ENCODE results near the gene SLC45A1.

The SLC45A1 gene

GRCh38 chr1:8293641-8294169, 24.2 kb upstream of the SLC45A1 start:
- Histone ChIP-seq H3K4me3 (ENCODE audit: low read length) (no peak overlapping the region), H3K4me1 (ENCODE audit: control insufficient read depth, insufficient read depth, low read length) (no peaks in the 10 kb centered on the region), H3K36me3 (ENCODE audit: control insufficient read depth, insufficient read depth, low read length) (no peaks in the 10 kb centered on the region), H3K27me3 (ENCODE audit: control insufficient read depth, insufficient read depth, low read length) (no peaks in the 10 kb centered on the region), H3K9ac (ENCODE audit: low read length) (no peak overlapping the region), H3K27ac (ENCODE audit: low read depth, low read length) (no peak overlapping the region)

GRCh38 chr1:8294170-8294697, 23.7 kb upstream of the SLC45A1 start:
- Histone ChIP-seq H3K4me3 (ENCODE audit: low read length) (no peak overlapping the region), H3K4me1 (ENCODE audit: control insufficient read depth, insufficient read depth, low read length) (no peaks in the 10 kb centered on the region), H3K36me3 (ENCODE audit: control insufficient read depth, insufficient read depth, low read length) (no peaks in the 10 kb centered on the region), H3K9ac (ENCODE audit: low read length) (no peak overlapping the region), H3K27ac (ENCODE audit: low read depth, low read length) (no peak overlapping the region), H3K27me3 (ENCODE audit: control insufficient read depth, insufficient read depth, low read length) (no peaks in the 10 kb centered on the region)

GRCh38 chr1:8297245-8297644, 20.7 kb upstream of the SLC45A1 start:
- Histone ChIP-seq H3K4me1 (ENCODE audit: control insufficient read depth, insufficient read depth, low read length) (no peaks in the 10 kb centered on the region), H3K4me3 (ENCODE audit: low read length) (no peak overlapping the region), H3K27ac (ENCODE audit: low read depth, low read length) (no peak overlapping the region), H3K9ac (ENCODE audit: low read length) (no peak overlapping the region), H3K27me3 (ENCODE audit: control insufficient read depth, insufficient read depth, low read length) (no peaks in the 10 kb centered on the region), H3K36me3 (ENCODE audit: control insufficient read depth, insufficient read depth, low read length) (no peaks in the 10 kb centered on the region)

GRCh38 chr1:8299963-8300362, 18.0 kb upstream of the SLC45A1 start:
- no peak overlapping the region for H3K27ac ChIP-seq (ENCODE audit: low read depth, low read length)
- H3K4me1 ChIP-seq (ENCODE audit: control insufficient read depth, insufficient read depth, low read length), result no peaks in the 10 kb centered on the region
- no peaks in the 10 kb centered on the region for H3K27me3 ChIP-seq (ENCODE audit: control insufficient read depth, insufficient read depth, low read length)
- H3K9ac ChIP-seq (ENCODE audit: low read length), result no peak overlapping the region
- no peaks in the 10 kb centered on the region for H3K36me3 ChIP-seq (ENCODE audit: control insufficient read depth, insufficient read depth, low read length)
- H3K4me3 ChIP-seq (ENCODE audit: low read length), result no peak overlapping the region

GRCh38 chr1:8302081-8302956, 15.6 kb upstream of the SLC45A1 start:
- no peaks in the 10 kb centered on the region for H3K27me3 ChIP-seq (ENCODE audit: control insufficient read depth, insufficient read depth, low read length)
- H3K4me1 ChIP-seq (ENCODE audit: control insufficient read depth, insufficient read depth, low read length), result no peaks in the 10 kb centered on the region
- H3K27ac ChIP-seq (ENCODE audit: low read depth, low read length), result no peak overlapping the region
- no peaks in the 10 kb centered on the region for H3K36me3 ChIP-seq (ENCODE audit: control insufficient read depth, insufficient read depth, low read length)
- H3K9ac ChIP-seq (ENCODE audit: low read length), result no peak overlapping the region
- H3K4me3 ChIP-seq (ENCODE audit: low read length), result no peak overlapping the region

GRCh38 chr1:8303141-8303540, 14.8 kb upstream of the SLC45A1 start:
- no peaks in the 10 kb centered on the region for H3K27me3 ChIP-seq (ENCODE audit: control insufficient read depth, insufficient read depth, low read length)
- no peaks in the 10 kb centered on the region for H3K4me1 ChIP-seq (ENCODE audit: control insufficient read depth, insufficient read depth, low read length)
- no peak overlapping the region for H3K9ac ChIP-seq (ENCODE audit: low read length)
- H3K27ac ChIP-seq (ENCODE audit: low read depth, low read length), result no peak overlapping the region
- no peak overlapping the region for H3K4me3 ChIP-seq (ENCODE audit: low read length)
- no peaks in the 10 kb centered on the region for H3K36me3 ChIP-seq (ENCODE audit: control insufficient read depth, insufficient read depth, low read length)

- Histone ChIP-seq H3K9ac (ENCODE audit: low read length) (no peak overlapping the region), H3K4me3 (ENCODE audit: low read length) (no peak overlapping the region), H3K27me3 (ENCODE audit: control insufficient read depth, insufficient read depth, low read length) (no peaks in the 10 kb centered on the region), H3K36me3 (ENCODE audit: control insufficient read depth, insufficient read depth, low read length) (no peaks in the 10 kb centered on the region), H3K27ac (ENCODE audit: low read depth, low read length) (no peak overlapping the region), H3K4me1 (ENCODE audit: control insufficient read depth, insufficient read depth, low read length) (no peaks in the 10 kb centered on the region)
Measured at GRCh38 chr1:8303876-8304275, 14.0 kb upstream of the SLC45A1 start.

GRCh38 chr1:8307628-8308027, 10.3 kb upstream of the SLC45A1 start:
- no peak overlapping the region for H3K9ac ChIP-seq (ENCODE audit: low read length)
- no peaks in the 10 kb centered on the region for H3K4me1 ChIP-seq (ENCODE audit: control insufficient read depth, insufficient read depth, low read length)
- no peak overlapping the region for H3K27ac ChIP-seq (ENCODE audit: low read depth, low read length)
- H3K27me3 ChIP-seq (ENCODE audit: control insufficient read depth, insufficient read depth, low read length), result no peaks in the 10 kb centered on the region
- H3K36me3 ChIP-seq (ENCODE audit: control insufficient read depth, insufficient read depth, low read length), result no peaks in the 10 kb centered on the region
- H3K4me3 ChIP-seq (ENCODE audit: low read length), result no peak overlapping the region

GRCh38 chr1:8311068-8311718, 6.7 kb upstream of the SLC45A1 start:
- H3K27ac ChIP-seq (ENCODE audit: low read depth, low read length), result no peak overlapping the region
- no peak overlapping the region for H3K9ac ChIP-seq (ENCODE audit: low read length)
- peaks cover 5% of the 10 kb centered on the region for H3K4me1 ChIP-seq (ENCODE audit: control insufficient read depth, insufficient read depth, low read length)
- no peaks in the 10 kb centered on the region for H3K36me3 ChIP-seq (ENCODE audit: control insufficient read depth, insufficient read depth, low read length)
- no peaks in the 10 kb centered on the region for H3K27me3 ChIP-seq (ENCODE audit: control insufficient read depth, insufficient read depth, low read length)
- no peak overlapping the region for H3K4me3 ChIP-seq (ENCODE audit: low read length)

- Histone ChIP-seq H3K4me1 (ENCODE audit: control insufficient read depth, insufficient read depth, low read length) (peaks cover 5% of the 10 kb centered on the region), H3K9ac (ENCODE audit: low read length) (no peak overlapping the region), H3K27me3 (ENCODE audit: control insufficient read depth, insufficient read depth, low read length) (no peaks in the 10 kb centered on the region), H3K36me3 (ENCODE audit: control insufficient read depth, insufficient read depth, low read length) (no peaks in the 10 kb centered on the region), H3K27ac (ENCODE audit: low read depth, low read length) (peak overlapping the region; percentile 60), H3K4me3 (ENCODE audit: low read length) (no peak overlapping the region)
Measured at GRCh38 chr1:8312235-8313218, 5.4 kb upstream of the SLC45A1 start.

- Histone ChIP-seq H3K36me3 (ENCODE audit: control insufficient read depth, insufficient read depth, low read length) (no peaks in the 10 kb centered on the region), H3K4me1 (ENCODE audit: control insufficient read depth, insufficient read depth, low read length) (peaks cover 5% of the 10 kb centered on the region), H3K27ac (ENCODE audit: low read depth, low read length) (no peak overlapping the region), H3K27me3 (ENCODE audit: control insufficient read depth, insufficient read depth, low read length) (no peaks in the 10 kb centered on the region), H3K9ac (ENCODE audit: low read length) (no peak overlapping the region), H3K4me3 (ENCODE audit: low read length) (no peak overlapping the region)
Measured at GRCh38 chr1:8313231-8313630, 4.7 kb upstream of the SLC45A1 start.

Measured in rectal smooth muscle tissue (tissue), 1 donor.